CD4-positive, alpha-beta T cell (primary cell): ENCODE results near the gene GPX5. TPM values are rescaled to one million over a fixed set of nuclear protein-coding genes. Genes with fewer than 3 reads are reported as not detected.

ENCODE experiments used
- ATAC-seq: fragments of 200-7000 bp; cut with Tn5 transposase; one replicate; pipeline ENCODE4 v1.10.0; 2022; ENCODE audit warnings: mild to moderate bottlenecking; ENCODE audit not compliant: poor library complexity
- CTCF ChIA-PET: fragments of 350-600 bp; sonication (Branson Sonifier 250); formaldehyde crosslinking; loops from one replicate; lab custom pipeline; 2021; ENCODE audit warnings: antibody characterized with exemption, inconsistent platforms; lab: Charles Lee
- POLR2A ChIA-PET: fragments of 350-600 bp; sonication (Branson Sonifier 250); formaldehyde crosslinking; loops from one replicate; lab custom pipeline; 2021; ENCODE audit warnings: antibody characterized with exemption, inconsistent platforms; lab: Charles Lee
- DNase-seq, 14 experiments: peaks; one replicate each; pipeline ENCODE4 v3.0.0-alpha.2; 2013 to 2020; ENCODE audit warnings: mixed read lengths in 2 of 14
- H3K27ac ChIP-seq, 2 donors: one replicate each; pipeline versions ENCODE4 v1.5.1 to v1.7.0; 2013; ENCODE audit warnings: low read length in 2 of 2, low read depth in 1 of 2, mild to moderate bottlenecking in 1 of 2
- H3K27me3 ChIP-seq, 2 experiments: 1 replicate in 1 of 2; 2 replicates in 1 of 2; pipeline versions ENCODE4 v1.6.1 to v1.7.0; 2013; ENCODE audit warnings: low read length in 2 of 2, control low read depth in 1 of 2, mild to moderate bottlenecking in 1 of 2, moderate library complexity in 1 of 2; ENCODE audit not compliant: insufficient read depth in 2 of 2, control insufficient read depth in 1 of 2
- H3K36me3 ChIP-seq: one replicate; pipeline ENCODE4 v1.6.1; 2013; ENCODE audit warnings: low read length, control low read depth; ENCODE audit not compliant: insufficient read depth
- H3K4me1 ChIP-seq: one replicate; pipeline ENCODE4 v1.6.1; 2013; ENCODE audit warnings: low read length, control low read depth; ENCODE audit not compliant: insufficient read depth
- H3K4me3 ChIP-seq: one replicate; pipeline ENCODE4 v1.5.1; 2013; ENCODE audit warnings: mild to moderate bottlenecking, low read length, moderate library complexity
- H3K9me3 ChIP-seq, 2 experiments: 1 replicate in 1 of 2; 2 replicates in 1 of 2; pipeline versions ENCODE4 v1.6.1 to v1.7.0; 2013; ENCODE audit warnings: low read length in 2 of 2, mild to moderate bottlenecking in 2 of 2, control low read depth in 1 of 2, moderate library complexity in 1 of 2; ENCODE audit not compliant: control insufficient read depth in 1 of 2, insufficient read depth in 1 of 2
- H3K27ac Mint-ChIP-seq: one replicate; pipeline ENCODE4 v1.8.0; 2020; ENCODE audit warnings: mixed read lengths
- H3K27me3 Mint-ChIP-seq: one replicate; pipeline ENCODE4 v1.8.0; 2021; ENCODE audit warnings: mixed read lengths
- H3K36me3 Mint-ChIP-seq: one replicate; pipeline ENCODE4 v1.8.0; 2021; ENCODE audit warnings: low read depth, mixed read lengths
- H3K4me1 Mint-ChIP-seq: one replicate; pipeline ENCODE4 v1.8.0; 2021; ENCODE audit warnings: low read depth, mixed read lengths
- H3K4me3 Mint-ChIP-seq: one replicate; pipeline ENCODE4 v1.8.0; 2020; ENCODE audit warnings: mild to moderate bottlenecking, mixed read lengths
- H3K9me3 Mint-ChIP-seq: one replicate; pipeline ENCODE4 v1.8.0; 2020; ENCODE audit warnings: mixed read lengths
- intact Hi-C, 2 experiments: fragments of 100-400 bp; cut with DNase I in 1 of 2; cut with micrococcal nuclease in 1 of 2; formaldehyde crosslinking; loops; one replicate each; pipeline versions ENCODE4 v1.15.1 to v1.9.0; 2023 to 2025; cut with DNase I, micrococcal nuclease
- total RNA-seq, 174 experiments: library from RNA in 2 of 174; stranded (reverse) in 2 of 174; gene quantifications; one replicate each; pipeline ENCODE4 v1.2.3 and lab custom pipeline; 2021 to 2026
- TF ChIP-seq, protein P1 (sequence below): fragments of 200-600 bp; IDR thresholded peaks from one replicate; pipeline ENCODE4 v1.8.0; 2022; ENCODE audit warnings: antibody characterized with exemption, mild to moderate bottlenecking

GPX5 gene
- total RNA-seq, 2 experiments from 2014 or later = not detected

GRCh38 chr6:28568515-28569108 is 42.9 kb downstream of the GPX5 start:
- ChIA-PET CTCF (no interaction called here), POLR2A (no interaction called here)
- DNase-seq (no peak), ATAC-seq (no peak)
- intact Hi-C loops = no loop called here
- no peak overlapping the region for H3K27ac Mint-ChIP-seq
- Histone ChIP-seq H3K27ac (no peak overlapping the region), H3K4me3 (no peak overlapping the region), H3K9me3 (no peaks in the 10 kb centered on the region), H3K27me3 (peaks cover 9 to 40% of the 10 kb centered on the region in 2 experiments), H3K4me1 (no peaks in the 10 kb centered on the region), H3K36me3 (no peaks in the 10 kb centered on the region)
- H3K27me3 Mint-ChIP-seq = peaks cover 80% of the 10 kb centered on the region
- no peaks in the 10 kb centered on the region for H3K9me3 Mint-ChIP-seq
- no peaks in the 10 kb centered on the region for H3K36me3 Mint-ChIP-seq
- TF ChIP-seq, protein P1, sequence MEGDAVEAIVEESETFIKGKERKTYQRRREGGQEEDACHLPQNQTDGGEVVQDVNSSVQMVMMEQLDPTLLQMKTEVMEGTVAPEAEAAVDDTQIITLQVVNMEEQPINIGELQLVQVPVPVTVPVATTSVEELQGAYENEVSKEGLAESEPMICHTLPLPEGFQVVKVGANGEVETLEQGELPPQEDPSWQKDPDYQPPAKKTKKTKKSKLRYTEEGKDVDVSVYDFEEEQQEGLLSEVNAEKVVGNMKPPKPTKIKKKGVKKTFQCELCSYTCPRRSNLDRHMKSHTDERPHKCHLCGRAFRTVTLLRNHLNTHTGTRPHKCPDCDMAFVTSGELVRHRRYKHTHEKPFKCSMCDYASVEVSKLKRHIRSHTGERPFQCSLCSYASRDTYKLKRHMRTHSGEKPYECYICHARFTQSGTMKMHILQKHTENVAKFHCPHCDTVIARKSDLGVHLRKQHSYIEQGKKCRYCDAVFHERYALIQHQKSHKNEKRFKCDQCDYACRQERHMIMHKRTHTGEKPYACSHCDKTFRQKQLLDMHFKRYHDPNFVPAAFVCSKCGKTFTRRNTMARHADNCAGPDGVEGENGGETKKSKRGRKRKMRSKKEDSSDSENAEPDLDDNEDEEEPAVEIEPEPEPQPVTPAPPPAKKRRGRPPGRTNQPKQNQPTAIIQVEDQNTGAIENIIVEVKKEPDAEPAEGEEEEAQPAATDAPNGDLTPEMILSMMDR = no peak
- no peaks in the 10 kb centered on the region for H3K4me1 Mint-ChIP-seq
- no peak overlapping the region for H3K4me3 Mint-ChIP-seq

GRCh38 chr6:28569748-28570147 is 44.1 kb downstream of the GPX5 start:
- ChIA-PET CTCF (no interaction called here), POLR2A (no interaction called here)
- Histone ChIP-seq H3K4me3 (no peak overlapping the region), H3K9me3 (no peaks in the 10 kb centered on the region), H3K4me1 (no peaks in the 10 kb centered on the region), H3K36me3 (no peaks in the 10 kb centered on the region), H3K27me3 (peaks cover 9 to 46% of the 10 kb centered on the region in 2 experiments), H3K27ac (no peak overlapping the region)
- Mint-ChIP-seq H3K27me3 (peaks cover 80% of the 10 kb centered on the region), H3K9me3 (no peaks in the 10 kb centered on the region), H3K4me1 (no peaks in the 10 kb centered on the region), H3K36me3 (no peaks in the 10 kb centered on the region), H3K4me3 (no peak overlapping the region), H3K27ac (no peak overlapping the region)
- intact Hi-C loops = no loop called here
- TF ChIP-seq, protein P1 = no peak
- DNase-seq (no peak), ATAC-seq (no peak)

GRCh38 chr6:28580475-28580874 is 54.8 kb downstream of the GPX5 start:
- ATAC-seq (no peak), DNase-seq (peak in 3 of 14 experiments; percentile 13 to 22 (median 20))
- Histone ChIP-seq H3K9me3 (no peaks in the 10 kb centered on the region), H3K27ac (no peak overlapping the region), H3K4me3 (no peak overlapping the region), H3K36me3 (no peaks in the 10 kb centered on the region), H3K4me1 (no peaks in the 10 kb centered on the region), H3K27me3 (peaks cover 4 to 36% of the 10 kb centered on the region in 2 experiments)
- Mint-ChIP-seq H3K27ac (no peak overlapping the region), H3K27me3 (peaks cover 46% of the 10 kb centered on the region), H3K9me3 (no peaks in the 10 kb centered on the region), H3K4me3 (no peak overlapping the region), H3K4me1 (no peaks in the 10 kb centered on the region), H3K36me3 (no peaks in the 10 kb centered on the region)
- ChIA-PET CTCF (interaction anchor here (0.7 kb wide), 1 partner anchor 936 kb away, joined by 3 read pairs; no protein-coding TSS in a partner anchor), POLR2A (no interaction called here)
- TF ChIP-seq, protein P1 = peak; percentile 21
- intact Hi-C loops = loop anchor here (2.0 to 10.0 kb wide), 2 partner anchors 84 to 86 kb away; no protein-coding TSS in a partner anchor
